Measurements from ENCODE around the gene PROCA1.

Gene PROCA1

GRCh38 chr17:28746611-28747050 lies 34.9 kb upstream of the PROCA1 start:
- no peak; the same call in 1 of the 2 replicates for TF ChIP-seq CTCF (conservative IDR thresholded peaks at IDR 0.05)
- peak overlapping the region; percentile 99 for H3K27ac ChIP-seq

GRCh38 chr17:28745786-28746411 lies 34.2 kb upstream of the PROCA1 start:
- peak overlapping the region; percentile 99 for H3K27ac ChIP-seq
- TF ChIP-seq CTCF (conservative IDR thresholded peaks at IDR 0.05) = no peak

GRCh38 chr17:28744972-28745785 lies 33.5 kb upstream of the PROCA1 start:
- TF ChIP-seq CTCF (conservative IDR thresholded peaks at IDR 0.05) = no peak
- H3K27ac ChIP-seq = peak overlapping the region; percentile 99

GRCh38 chr17:28744104-28744971 lies 32.6 kb upstream of the PROCA1 start:
- peak overlapping the region; percentile 99 for H3K27ac ChIP-seq
- TF ChIP-seq CTCF (conservative IDR thresholded peaks at IDR 0.05) = no peak

- TF ChIP-seq CTCF (conservative IDR thresholded peaks at IDR 0.05) = peak; percentile 65
- H3K27ac ChIP-seq = peak within 1 kb of the TSS; percentile 99
Observed at GRCh38 chr17:28743243-28744103, 31.8 kb upstream of the PROCA1 start, which contains the start of gene TRAF4. Gene TRAF4, plus strand, starts transcription at chr17:28744011. Its CDS starts 102 bp downstream, at chr17:28744113.

GRCh38 chr17:28741358-28742349 lies 30.0 kb upstream of the PROCA1 start:
- H3K27ac ChIP-seq = peak overlapping the region; percentile 99
- TF ChIP-seq CTCF (conservative IDR thresholded peaks at IDR 0.05) = no peak

All from VCaP (cell line).